ENCODE results near the gene GRM8.
"Not testable (repeated sequence)": the region's sequence is repeated elsewhere in the genome, so short reads cannot be mapped to it uniquely, and the experiment has no call there.

GRM8 gene

DNA sequence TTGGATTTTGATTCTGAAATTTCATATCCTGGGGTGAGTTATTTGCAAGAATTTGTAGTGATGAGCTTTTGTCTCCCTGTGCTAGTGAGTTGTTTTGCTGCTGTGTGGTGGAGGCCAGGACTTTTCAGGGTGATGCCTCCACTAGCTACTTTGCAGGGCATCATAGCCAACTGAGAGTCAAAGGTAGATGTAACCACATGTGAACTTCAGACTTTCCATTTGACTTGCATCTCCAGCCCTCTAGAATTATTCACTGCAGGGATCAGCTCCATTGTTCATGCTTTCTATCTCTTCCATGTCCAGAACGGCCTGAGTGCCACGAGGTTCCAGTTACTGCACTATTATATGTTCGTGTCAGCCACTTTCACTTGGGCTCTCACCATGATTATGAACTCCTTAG lies 534.3 kb downstream of the GRM8 start:
- no peak for DNase-seq (ENCODE audit: low spot score)

DNA sequence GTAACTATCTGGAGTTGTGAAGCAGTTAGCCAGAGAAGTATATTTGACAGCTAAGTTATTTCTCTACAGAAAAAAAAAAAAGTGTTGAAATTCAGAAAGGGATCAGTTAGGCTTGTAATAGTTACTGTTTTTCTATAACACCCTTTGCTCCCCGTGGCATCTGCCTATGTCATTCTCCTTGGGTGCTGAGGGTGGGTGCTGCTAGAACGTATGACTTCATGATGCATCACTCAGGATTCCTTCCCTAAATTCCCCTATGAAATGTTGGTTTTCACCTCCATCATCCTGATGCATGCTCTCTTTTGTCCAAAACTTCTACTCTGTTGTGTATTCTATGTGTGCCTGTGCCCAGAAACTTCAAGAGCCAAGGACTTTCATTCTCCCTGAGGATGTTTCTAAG lies 536.4 kb downstream of the GRM8 start:
- no peak for DNase-seq (ENCODE audit: low spot score)

DNA sequence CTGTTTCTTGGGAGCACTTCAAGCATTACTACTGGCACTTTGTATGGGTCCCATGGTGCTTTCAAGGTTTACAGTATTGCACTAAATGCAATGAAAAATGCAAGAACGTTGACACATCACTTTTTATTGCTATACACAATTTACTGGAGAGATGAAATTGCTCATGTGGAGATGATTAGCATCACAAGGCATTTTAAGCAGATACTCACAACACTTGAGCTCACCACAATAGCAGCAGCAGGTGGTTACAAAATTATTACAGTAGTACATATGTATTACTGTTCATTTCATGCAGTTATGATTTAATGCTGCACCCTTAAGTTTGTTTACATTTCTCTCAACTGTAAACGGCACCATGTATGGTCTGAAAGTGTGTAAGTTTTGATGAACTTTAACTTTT lies 537.7 kb downstream of the GRM8 start:
- no peak for DNase-seq (ENCODE audit: low spot score)

DNA sequence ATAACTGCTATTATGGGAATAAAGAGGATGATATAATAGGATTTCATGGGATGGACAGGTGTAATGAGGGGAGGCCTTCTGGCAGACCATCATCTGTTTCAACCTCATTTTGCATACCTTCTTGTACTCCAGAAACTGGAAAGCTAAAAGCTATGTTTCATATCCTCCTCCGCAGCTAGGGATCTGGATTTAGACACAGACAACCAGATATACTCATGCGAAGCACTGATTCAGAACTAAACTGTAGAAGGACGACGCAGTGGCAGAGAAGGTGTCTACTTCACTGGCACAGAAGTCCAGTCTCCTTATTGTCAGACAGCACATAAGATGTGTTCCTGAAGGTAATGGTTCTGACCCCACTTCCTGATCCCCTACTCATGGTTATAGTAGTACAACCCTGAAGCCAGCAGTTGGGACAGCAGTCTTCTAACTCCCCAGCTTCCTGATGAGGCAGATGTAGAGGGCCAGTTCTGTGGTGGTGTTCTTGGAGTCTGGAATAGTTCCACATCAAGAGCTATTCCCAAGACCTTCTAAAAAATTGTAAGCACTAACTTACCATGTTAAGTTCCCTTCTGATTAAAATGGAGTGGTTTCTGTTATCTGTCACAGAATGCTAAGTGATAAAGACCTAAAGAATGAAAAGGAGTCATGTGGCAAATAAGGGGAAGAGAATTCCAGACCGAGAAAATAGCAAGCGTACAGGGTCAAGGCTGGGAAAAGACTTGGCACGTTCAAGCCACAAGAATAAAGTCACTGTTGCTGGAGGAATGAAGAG lies 550.3 kb downstream of the GRM8 start:
- no peak for DNase-seq (ENCODE audit: low spot score)

DNA sequence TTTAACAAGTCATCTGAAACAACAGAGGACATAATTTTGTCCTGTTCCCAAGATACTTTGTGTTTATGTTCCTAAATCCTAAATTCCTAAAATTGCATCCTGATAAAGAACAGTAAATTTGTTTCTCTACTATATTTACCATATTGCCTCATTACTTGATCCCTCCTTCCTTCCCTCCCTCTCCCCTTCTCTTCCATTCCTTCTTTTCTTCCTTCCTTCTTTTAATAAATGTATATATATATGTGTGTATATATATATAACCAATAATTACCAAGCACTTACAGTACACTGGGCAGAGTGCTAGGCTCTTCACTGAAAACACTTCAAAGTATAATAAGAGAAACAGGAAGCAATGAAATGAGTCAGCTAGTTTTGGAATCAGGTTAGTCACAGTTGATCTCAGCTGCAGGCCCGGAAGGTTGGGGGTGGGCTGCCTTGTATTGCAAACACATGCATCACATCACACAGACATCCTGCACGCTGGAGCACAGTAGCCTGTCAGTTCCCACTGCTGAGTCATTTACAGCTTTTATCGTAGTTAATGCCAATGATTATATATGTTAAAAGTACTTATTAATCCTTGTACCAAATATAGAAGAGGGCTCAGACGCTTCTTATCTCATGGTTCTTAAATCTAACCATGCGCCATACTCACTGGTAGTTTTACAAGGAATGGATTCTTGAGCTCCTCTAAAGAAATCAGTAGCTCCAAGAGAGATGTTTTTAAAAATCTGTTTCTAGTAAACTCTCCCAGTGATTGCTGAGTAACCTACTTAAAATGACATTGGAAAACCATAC lies 551.7 kb downstream of the GRM8 start:
- peak; percentile 98 for DNase-seq (ENCODE audit: low spot score)

DNA sequence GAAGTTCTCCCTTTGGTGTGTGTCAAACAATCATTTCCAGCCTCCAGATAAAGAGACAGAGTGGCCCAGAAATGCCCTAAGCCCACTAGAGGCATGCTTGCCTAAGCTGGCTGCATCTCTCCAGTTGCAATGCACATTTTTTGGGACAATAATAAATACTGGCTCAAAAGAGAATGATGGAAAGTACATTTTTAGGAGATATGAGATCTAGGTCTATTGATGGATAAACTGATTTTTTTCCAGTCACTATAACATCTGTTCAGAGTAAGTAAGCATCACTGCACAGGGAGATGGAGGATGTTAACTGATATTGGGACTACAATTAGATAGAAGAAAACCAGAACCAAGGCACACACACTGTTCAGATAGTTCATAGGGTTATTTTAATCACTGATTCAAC lies 553.0 kb downstream of the GRM8 start:
- no peak for DNase-seq (ENCODE audit: low spot score)

DNA sequence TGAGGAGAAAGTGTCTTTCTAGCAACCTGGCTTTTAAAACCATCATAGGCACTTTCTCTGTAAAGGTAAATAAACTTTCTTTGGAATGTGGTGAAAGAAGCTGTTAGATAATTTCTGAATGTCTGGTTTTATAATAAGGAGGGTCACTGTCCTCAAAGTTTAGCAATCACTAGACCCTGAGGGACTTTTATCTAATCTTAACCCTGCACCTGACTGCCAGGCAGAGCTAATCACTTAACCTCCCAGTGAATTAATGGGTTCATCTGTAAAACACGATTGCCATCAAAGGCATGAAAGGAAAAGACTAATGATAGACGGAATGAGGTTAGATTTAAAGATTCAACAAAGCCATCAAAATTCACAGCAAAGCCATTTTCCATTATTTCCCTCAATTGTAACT lies 553.8 kb downstream of the GRM8 start:
- DNase-seq (ENCODE audit: low spot score) = no peak

DNA sequence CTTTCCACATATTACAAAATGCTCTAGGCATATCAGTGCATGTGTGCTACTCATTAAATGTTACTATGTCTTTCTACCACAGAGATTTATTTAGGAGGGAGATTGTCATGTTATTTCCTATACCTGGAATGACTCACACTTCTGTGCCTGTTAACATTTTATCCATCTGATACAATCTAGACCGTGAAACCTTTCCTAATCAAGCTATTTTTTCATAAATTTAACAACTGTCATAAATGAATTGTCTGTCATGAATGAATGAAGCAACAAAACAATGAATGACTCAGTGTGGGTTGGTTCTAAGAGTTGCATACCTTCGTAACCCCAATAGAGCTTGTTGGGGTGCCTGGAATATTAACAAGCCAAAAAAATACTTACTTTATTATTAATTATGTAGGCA lies 554.3 kb downstream of the GRM8 start:
- no peak for DNase-seq (ENCODE audit: low spot score)

DNA sequence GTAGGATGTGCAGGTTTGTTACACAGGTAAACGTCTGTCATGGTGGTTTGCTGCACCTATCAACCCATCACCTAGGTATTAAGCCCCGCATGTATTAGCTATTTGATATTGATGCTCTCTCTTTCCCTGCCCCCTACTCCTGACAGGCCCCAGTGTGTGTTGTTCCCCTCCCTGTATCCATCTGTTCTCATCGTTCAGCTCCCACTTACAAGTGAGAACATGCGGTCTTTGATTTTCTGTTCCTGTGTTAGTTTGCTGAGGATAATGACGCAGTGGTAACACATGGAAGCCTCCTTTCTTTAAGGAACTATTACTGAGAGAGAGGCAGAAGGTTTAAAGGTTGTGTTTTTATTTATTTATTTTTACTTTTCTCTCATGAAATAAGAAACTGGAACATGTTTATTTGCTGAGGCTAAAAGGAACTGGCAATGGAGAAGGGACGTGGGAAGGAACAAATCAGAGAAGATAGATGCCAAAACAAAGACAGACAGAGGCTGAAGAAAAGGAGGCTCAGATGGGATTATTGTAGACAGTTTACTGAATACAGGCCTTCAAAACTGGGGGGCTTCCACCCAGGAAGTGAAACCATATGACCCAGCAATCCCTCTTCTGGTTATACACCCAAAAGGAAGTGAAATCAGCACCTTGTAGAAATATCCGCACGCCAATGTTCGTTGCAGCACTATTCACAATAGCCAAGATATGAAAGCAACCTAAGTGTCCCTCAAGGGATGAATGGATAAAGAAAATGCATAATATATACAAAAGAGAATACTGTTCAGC lies 556.3 kb downstream of the GRM8 start:
- DNase-seq (ENCODE audit: low spot score) = no peak

DNA sequence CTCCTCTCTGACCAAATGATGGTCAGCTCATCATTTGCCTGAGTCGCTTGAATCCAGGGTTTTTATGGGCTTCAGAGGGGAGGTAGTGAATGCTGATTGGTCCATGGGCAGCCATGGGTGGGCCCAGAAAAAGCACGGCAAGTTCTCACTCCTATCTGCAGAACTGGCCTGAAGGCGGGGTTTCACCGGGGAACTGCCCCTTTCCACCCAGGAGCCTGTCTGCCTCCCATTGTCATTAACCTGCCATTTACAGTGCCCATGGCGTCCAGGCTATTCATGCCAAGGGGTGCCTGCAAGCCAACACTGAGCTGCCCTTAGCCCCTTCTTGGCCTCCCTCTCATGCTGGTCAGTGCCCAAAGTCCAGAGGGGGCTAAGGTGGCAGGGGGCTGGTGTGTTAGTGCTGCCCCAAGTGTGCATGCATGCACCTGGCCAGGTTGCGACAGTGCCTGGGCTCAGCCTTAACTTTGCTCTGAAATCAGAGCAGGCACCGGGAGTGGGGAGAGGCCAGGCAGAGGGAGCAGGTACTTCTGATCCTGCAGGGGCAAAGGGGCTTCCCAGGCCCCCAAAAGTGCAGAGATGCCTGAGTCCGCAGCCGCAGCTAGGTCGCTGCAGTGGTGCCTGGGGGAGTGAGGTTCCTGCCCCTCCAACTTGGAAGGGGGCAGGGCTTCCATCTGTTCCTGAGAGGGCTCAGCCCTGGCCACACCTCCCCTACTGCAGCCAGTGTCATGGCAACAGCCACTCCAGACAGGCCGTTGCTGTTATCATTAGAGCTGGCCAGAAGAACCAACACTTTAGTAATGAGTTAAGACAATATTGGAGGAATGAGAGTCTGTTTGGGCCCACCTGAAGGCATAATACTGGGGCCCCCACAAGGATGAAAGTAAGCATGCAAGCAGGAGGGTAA lies 561.6 kb downstream of the GRM8 start:
- no peak for DNase-seq (ENCODE audit: low spot score)

DNA sequence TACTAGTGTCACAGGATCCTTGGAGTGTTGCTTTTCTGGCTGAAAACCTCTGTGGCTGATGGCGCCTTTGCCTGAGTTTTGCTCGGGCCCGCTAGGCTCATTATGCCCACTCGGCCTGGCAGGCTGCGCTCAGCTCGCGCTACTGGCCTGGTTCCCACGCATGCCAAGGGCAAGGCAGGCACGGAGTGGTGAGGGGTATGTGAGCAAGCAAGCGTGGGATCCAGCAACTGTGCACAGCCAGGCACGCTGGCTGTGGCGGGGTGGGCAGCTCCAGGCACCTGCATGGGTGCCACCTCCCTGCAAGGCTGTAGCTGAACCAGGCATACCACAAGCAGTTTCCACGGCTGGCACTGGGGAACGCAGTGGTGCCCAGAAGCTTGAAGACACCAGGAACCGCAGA lies 562.6 kb downstream of the GRM8 start:
- DNase-seq (ENCODE audit: low spot score) = no peak

DNA sequence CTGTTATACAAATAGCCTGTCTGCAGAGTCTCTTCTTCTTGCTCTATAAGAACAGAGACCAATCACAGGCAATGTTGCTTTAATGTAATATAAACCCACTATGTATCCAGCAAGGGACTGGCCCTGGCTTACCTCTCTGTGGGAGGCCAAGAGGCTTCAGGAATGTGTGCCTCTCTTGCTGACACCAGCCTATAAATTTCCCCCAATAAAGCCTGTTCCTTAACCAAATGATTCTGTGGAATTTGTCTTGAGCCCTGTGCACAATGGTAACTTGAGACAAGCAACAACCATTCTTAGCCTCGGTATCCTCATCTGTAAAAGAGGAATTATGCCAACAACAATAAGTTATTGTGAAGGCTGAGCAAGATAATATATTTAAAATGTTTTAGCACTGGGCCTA lies 563.7 kb downstream of the GRM8 start:
- no peak for DNase-seq (ENCODE audit: low spot score)

DNA sequence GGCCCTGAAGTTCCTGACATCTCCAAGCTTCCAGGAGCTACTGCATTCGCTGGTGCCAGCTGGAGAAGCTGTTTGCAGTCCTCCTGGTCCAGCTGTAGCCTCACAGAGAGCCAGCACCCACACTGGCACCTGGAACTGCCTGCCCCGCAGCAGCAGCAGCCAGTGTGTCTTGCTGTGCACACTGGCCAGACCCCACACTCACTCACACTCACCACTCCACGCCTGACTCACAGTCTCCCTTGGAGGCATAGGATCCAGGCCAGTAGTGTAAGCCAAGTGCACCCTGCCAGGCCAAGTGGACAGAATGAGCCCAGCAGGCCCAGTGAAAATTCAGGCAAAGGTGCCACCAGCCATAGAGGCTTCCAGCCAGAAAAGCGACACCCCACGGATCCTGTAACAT lies 566.3 kb downstream of the GRM8 start:
- no peak for DNase-seq (ENCODE audit: low spot score)

DNA sequence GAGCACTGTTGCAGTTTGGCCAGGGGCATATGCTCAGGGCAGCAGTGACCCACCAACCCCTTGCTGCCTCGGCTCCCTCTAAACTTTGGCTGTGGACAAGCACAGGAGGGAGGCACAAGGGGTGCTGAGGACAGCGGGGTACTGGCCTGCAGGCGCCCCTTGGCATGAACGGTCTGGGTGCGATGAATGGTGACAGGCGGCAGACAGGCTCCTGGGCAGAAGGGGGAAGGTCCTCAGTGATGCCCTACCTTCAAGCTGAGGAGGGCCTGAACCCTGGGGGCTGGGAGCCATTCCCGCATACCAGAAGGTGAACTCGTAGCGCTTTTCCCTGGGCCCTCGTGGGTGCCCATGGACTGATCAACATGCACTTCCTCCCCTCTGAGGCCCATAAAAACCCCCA lies 567.1 kb downstream of the GRM8 start:
- DNase-seq (ENCODE audit: low spot score) = no peak

DNA sequence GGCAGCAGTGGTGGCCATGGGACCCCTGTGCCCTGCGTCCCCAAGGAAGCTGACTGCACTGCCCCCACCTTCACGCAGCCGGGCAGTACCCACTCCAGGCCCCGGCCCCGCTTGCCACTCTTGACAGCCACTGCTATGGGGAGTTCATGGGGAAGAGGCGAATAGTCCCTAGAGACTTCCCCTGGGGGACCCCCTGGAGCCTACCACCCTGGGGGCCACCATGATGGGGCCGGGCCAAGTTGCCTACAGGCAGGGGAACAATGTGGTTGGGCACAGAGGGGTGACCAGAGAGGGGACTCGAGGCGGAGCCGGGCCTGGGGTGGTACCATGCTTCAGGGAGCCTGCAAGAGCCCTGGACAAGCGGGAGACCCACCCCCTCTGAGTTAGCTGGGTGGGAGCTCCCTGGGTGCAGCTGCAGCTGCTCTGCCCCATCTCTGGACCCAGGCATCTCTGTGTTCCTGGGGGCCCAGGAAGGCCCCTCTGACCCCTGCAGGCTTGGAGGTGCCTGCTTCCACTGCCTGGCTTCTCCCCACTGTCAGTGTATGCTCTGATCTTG lies 567.6 kb downstream of the GRM8 start:
- no peak for DNase-seq (ENCODE audit: low spot score)

DNA sequence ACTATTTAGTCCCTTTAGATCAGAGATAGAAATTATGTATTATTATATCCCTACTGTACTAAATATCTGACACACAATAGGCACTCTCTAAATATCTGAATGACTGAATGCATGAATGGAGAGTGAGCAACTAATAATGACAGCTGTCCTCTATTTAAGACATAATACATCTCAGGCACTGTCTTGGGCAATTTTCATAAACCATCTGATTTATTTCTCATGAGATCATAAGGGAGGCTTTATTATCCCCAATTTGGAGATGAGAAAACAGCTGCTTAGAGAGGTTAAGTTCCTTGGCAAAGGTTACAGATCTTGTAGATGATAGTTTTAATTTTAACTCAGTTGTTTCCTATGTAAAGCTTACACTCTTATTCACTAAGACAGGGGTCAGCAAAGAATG lies 570.6 kb downstream of the GRM8 start:
- DNase-seq (ENCODE audit: low spot score) = no peak

DNA sequence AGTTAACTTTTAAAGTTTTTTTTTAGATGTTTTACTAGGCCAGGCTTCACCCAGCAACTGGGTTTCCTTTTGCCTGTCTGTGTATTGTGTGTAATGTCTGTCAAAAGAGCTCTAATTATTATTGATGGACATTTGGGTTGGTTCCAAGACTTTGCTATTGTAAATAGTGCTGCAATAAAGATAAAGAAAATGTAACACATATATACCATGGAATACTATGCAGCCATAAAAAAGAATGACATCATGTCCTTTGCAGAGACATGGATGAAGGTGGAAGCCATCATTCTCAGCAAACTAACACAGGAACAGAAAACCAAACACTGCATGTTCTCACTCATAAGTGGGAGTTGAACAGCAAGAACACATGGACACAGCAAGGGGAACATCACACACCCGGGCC lies 584.0 kb downstream of the GRM8 start:
- not testable (repeated sequence) for DNase-seq (ENCODE audit: low spot score)

DNA sequence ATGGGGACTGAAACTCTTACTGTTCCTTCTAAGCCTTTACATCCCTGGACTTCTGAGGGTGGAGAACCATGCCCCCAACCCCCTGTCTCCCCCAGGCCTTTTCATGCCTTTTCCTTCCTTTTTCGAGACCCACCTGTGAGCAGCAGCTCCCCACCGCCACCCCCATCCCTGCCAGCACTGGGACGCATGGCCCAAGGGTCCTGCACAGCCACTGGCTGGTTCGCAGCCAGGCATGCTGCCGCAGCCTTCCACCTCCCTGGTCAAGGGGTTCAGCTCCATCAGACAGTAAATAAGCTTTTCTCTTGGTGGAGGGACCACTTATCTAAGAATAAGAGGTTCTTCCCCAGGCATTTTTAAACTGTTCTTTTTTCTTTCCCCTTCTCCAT lies 584.4 kb downstream of the GRM8 start:
- DNase-seq (ENCODE audit: low spot score) = no peak

DNA sequence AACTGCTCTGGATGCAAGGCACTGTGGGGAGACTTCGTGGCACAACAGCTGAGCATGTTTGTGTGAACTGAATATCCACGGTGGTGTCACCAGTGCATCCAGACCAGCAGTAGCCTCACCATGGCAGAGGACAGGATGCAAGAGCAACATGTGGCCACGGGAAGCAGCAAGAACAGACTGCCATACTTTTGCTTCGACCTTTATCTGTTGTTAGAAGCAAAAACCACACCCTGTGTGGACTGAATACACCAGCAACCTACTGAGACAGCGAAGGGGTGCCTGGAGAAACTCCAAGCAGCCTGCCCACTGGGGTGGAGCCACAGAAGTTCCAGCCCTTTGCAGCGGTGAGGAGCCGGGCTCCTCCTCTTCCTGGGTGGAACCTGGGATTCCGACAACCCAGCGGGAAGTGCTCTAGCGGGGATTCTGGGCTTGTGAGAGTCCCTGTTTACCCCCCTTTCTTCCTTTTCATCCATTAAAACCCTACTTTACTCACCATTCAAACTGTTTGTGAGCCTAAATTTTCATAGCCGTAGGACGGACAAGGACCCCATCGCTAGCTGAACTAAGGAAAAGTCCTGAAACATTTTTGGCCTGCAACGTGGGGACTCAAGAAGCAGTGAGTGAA lies 584.9 kb downstream of the GRM8 start:
- DNase-seq (ENCODE audit: low spot score) = no peak

DNA sequence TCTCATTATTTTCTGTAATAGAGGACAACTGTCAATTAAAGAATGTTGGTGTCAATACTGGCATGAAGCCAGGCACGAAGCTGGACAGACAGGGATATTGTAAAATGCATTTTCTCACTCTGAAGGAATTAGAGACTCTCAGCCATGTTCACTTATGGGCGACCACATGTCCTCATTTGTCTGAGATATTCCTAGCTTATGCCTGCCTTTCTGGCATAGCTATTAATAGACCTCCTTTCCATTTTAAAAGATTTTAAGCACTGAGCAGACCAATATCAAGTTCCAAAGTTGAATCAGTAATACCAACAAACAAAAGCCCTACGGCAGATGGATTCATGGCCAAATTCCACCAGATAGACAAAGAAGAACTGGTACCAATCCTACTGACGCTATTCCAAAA lies 589.9 kb downstream of the GRM8 start:
- DNase-seq (ENCODE audit: low spot score) = no peak

DNA sequence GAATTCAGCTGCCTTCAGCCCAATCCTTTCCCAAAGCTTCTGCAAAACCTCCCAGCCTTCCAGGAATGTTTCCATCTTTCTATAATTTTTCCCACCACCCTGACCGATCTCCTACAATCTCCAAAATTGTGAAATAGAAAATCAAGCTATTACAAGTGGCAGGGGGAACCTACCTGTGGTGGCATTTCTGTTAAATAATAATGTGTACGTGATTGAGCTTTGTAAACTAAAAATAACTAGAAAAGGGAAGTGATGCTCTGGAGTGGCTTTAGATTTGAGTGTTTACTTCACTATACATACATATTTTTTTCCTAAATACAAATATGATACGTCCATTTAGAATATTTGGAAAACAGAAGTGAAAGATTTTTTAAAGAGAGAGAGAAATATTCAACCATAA lies 593.6 kb downstream of the GRM8 start:
- DNase-seq (ENCODE audit: low spot score) = no peak
